GM12878 (cell line): ENCODE results near the gene LYSMD2. TPM values are rescaled to one million over a fixed set of nuclear protein-coding genes. Genes with fewer than 3 reads are reported as not detected.
A peak's percentile ranks its signal among the peaks of the same experiment; 100 is the strongest.

Experiments
- ATAC-seq: fragments of 200-7000 bp; cut with Tn5 transposase; 3 replicates; pipeline ENCODE4 v1.9.1; 2020; ENCODE audit warnings: mild to moderate bottlenecking, moderate library complexity
- BruUV-seq: library from RNA; stranded (reverse); fragments of 400-500 nt; replicated peaks from 2 replicates; lab custom pipeline; 2021; lab: Mats Ljungman, UMichigan
- CTCF ChIA-PET: fragments of 300-600 bp; sonication (Branson Sonifier 250); formaldehyde crosslinking; extraction: SDS; loops from one replicate; lab custom pipeline; 2021; ENCODE audit warnings: inconsistent platforms; lab: Yijun Ruan, JAX
- POLR2A ChIA-PET: fragments of 350-600 bp; formaldehyde crosslinking; extraction: SDS; loops from one replicate; lab custom pipeline; 2021; ENCODE audit warnings: inconsistent platforms; lab: Charles Lee
- RAD21 ChIA-PET: fragments of 300-600 bp; sonication (Branson Sonifier 250); formaldehyde crosslinking; loops from one replicate; lab custom pipeline; 2023; ENCODE audit warnings: antibody characterized with exemption; ENCODE audit not compliant: unreplicated experiment; lab: Charles Lee
- SMC1A ChIA-PET: fragments of 300-600 bp; sonication (Branson Sonifier 250); formaldehyde crosslinking; loops from one replicate; lab custom pipeline; 2023; ENCODE audit not compliant: unreplicated experiment, uncharacterized antibody; lab: Charles Lee
- DNase-seq: peaks from one replicate; pipeline ENCODE4 v3.0.0-alpha.2; 2011; ENCODE audit warnings: low read depth, low spot score
- FAIRE-seq: peaks from 3 replicates; lab custom pipeline; 2011; peaks lifted over from hg19 to GRCh38; lab: Jason Lieb, UNC
- H2AFZ ChIP-seq: 2 replicates; pipeline ENCODE4 v1.6.0; 2011; ENCODE audit warnings: low read depth, low read length, control low read depth; ENCODE audit not compliant: control insufficient read depth
- H3K27ac ChIP-seq: 2 replicates; pipeline ENCODE4 v1.5.1; 2011; ENCODE audit warnings: control low read depth; ENCODE audit not compliant: control insufficient read depth, insufficient read depth
- H3K27me3 ChIP-seq, 2 experiments: replicated peaks in 1 of 2; 2 replicates each; pipeline versions ENCODE4 v1.6.0 to v1.6.1; 2011; ENCODE audit warnings: low read length in 1 of 2; ENCODE audit not compliant: control insufficient read depth in 2 of 2, insufficient read depth in 2 of 2
- H3K36me3 ChIP-seq, 2 experiments: 2 replicates each; pipeline ENCODE4 v1.5.1; 2011; ENCODE audit warnings: low read length in 1 of 2; ENCODE audit not compliant: control insufficient read depth in 2 of 2, insufficient read depth in 2 of 2
- H3K4me1 ChIP-seq: 2 replicates; pipeline ENCODE4 v1.6.1; 2011; ENCODE audit warnings: mild to moderate bottlenecking, low read length, moderate library complexity, mixed read lengths; ENCODE audit not compliant: control insufficient read depth, insufficient read depth
- H3K4me2 ChIP-seq: 2 replicates; pipeline ENCODE4 v1.6.0; 2011; ENCODE audit warnings: control low read depth; ENCODE audit not compliant: control insufficient read depth, insufficient read depth
- H3K4me3 ChIP-seq: fragments of 200-600 bp; sonication (generic); 2 replicates; pipeline ENCODE4 v1.5.1; 2016
- H3K79me2 ChIP-seq: 2 replicates; pipeline ENCODE4 v1.6.0; 2011; ENCODE audit warnings: low read length; ENCODE audit not compliant: control insufficient read depth, insufficient read depth
- H3K9ac ChIP-seq: 2 replicates; pipeline ENCODE4 v1.8.0; 2011; ENCODE audit warnings: low read length, control low read depth, mixed read lengths; ENCODE audit not compliant: control insufficient read depth, insufficient read depth
- H3K9me3 ChIP-seq: replicated peaks from 3 replicates; pipeline ENCODE4 v1.5.1; 2011; ENCODE audit warnings: mild to moderate bottlenecking, low read length; ENCODE audit not compliant: control insufficient read depth, insufficient read depth
- H4K20me1 ChIP-seq: 2 replicates; pipeline ENCODE4 v1.6.0; 2011; ENCODE audit not compliant: control insufficient read depth, insufficient read depth
- ATF7 ChIP-seq: fragments of 450-650 bp; IDR thresholded peaks from 2 replicates; pipeline ENCODE4 v1.6.1; 2016; ENCODE audit warnings: low read depth, mild to moderate bottlenecking
- BRCA1 ChIP-seq: IDR thresholded peaks from 2 replicates; pipeline ENCODE4 v1.6.1; 2011; ENCODE audit warnings: low read depth, low read length, improper control_type of control experiment
- EP300 ChIP-seq, 2 experiments: fragments of 150-350 bp in 1 of 2; IDR thresholded peaks; 2 replicates each; pipeline ENCODE4 v1.6.1; 2011 to 2012; ENCODE audit warnings: low read depth in 2 of 2, low read length in 2 of 2, borderline replicate concordance in 1 of 2, improper control_type of control experiment in 1 of 2, inconsistent platforms in 1 of 2; ENCODE audit not compliant: control insufficient read depth in 1 of 2
- ETV6 ChIP-seq, 2 experiments: fragments of 450-650 bp in 1 of 2; IDR thresholded peaks in 1 of 2; conservative IDR thresholded peaks in 1 of 2; 2 replicates each; pipeline ENCODE4 v1.6.1; 2014; ENCODE audit warnings: antibody characterized with exemption in 1 of 2, borderline replicate concordance in 1 of 2, low read depth in 1 of 2, mild to moderate bottlenecking in 1 of 2, moderate library complexity in 1 of 2
- GATAD2B ChIP-seq: fragments of 450-650 bp; conservative IDR thresholded peaks from 2 replicates; pipeline ENCODE4 v1.6.1; 2017; ENCODE audit warnings: low read depth, mild to moderate bottlenecking, moderate library complexity
- HSF1 ChIP-seq: fragments of 150-350 bp; IDR thresholded peaks from 2 replicates; pipeline ENCODE4 v1.6.1; 2014; ENCODE audit warnings: mild to moderate bottlenecking, low read depth, low read length
- KDM1A ChIP-seq: fragments of 200-600 bp; sonication (generic); IDR thresholded peaks from 2 replicates; pipeline ENCODE4 v1.6.1; 2016; ENCODE audit warnings: borderline replicate concordance
- NR2C2 ChIP-seq: IDR thresholded peaks from 2 replicates; pipeline ENCODE4 v1.6.1; 2011; ENCODE audit warnings: borderline replicate concordance, low read depth; ENCODE audit not compliant: control insufficient read depth, insufficient read length
- PBX3 ChIP-seq: IDR thresholded peaks from 2 replicates; pipeline ENCODE4 v1.6.1; 2011; ENCODE audit warnings: mild to moderate bottlenecking, low read depth, low read length, moderate library complexity; ENCODE audit not compliant: insufficient replicate concordance
- RCOR1 ChIP-seq: conservative IDR thresholded peaks from 2 replicates; pipeline ENCODE4 v1.6.1; 2012; ENCODE audit warnings: low read depth, low read length, improper control_type of control experiment
- REST ChIP-seq: IDR thresholded peaks from 2 replicates; pipeline ENCODE4 v1.6.1; 2012; ENCODE audit warnings: mild to moderate bottlenecking, low read depth, low read length
- SREBF1 ChIP-seq: IDR thresholded peaks from 2 replicates; pipeline ENCODE4 v1.6.1; 2012; ENCODE audit warnings: mild to moderate bottlenecking, low read length
- TBL1XR1 ChIP-seq: IDR thresholded peaks from 2 replicates; pipeline ENCODE4 v1.6.1; 2012; ENCODE audit warnings: low read depth, low read length, improper control_type of control experiment
- ZBTB33 ChIP-seq: fragments of 450-650 bp; IDR thresholded peaks from 2 replicates; pipeline ENCODE4 v1.6.1; 2017; ENCODE audit warnings: mild to moderate bottlenecking
- ZNF274 ChIP-seq: IDR thresholded peaks from one replicate; pipeline ENCODE4 v1.8.0; 2011; ENCODE audit not compliant: insufficient read length, insufficient read depth
- ZNF622 ChIP-seq: fragments of 450-650 bp; IDR thresholded peaks from 2 replicates; pipeline ENCODE4 v1.6.1; 2017; ENCODE audit warnings: mild to moderate bottlenecking, inconsistent platforms
- WGBS: methylation state at CpG from one replicate; pipeline ENCODE4 v1.1.6; 2016; ENCODE audit warnings: low lambda C conversion rate; ENCODE audit not compliant: insufficient replicate concordance, insufficient coverage; ENCODE audit errors: missing lambda C conversion rate; 5-methylcytosine and 5-hydroxymethylcytosine counted together
- in situ Hi-C: fragments of 300-500 bp; cut with MboI; formaldehyde crosslinking; loops from 9 replicates; pipeline ENCODE4 v1.14.3; 2018; ENCODE audit warnings: mixed read lengths
- intact Hi-C: fragments of 100-400 bp; cut with micrococcal nuclease; formaldehyde crosslinking; loops from one replicate; pipeline ENCODE4 v1.14.2; 2022; ENCODE audit not compliant: unreplicated experiment
- polyA plus RNA-seq, 11 experiments: library from polyadenylated mRNA; depleted of rRNA in 4 of 11; unstranded in 6 of 11; stranded (reverse) in 5 of 11; fragments of >200 nt; fragmentation: Nextera tagmentation in 4 of 11; fragmentation: Illumina TruSeq in 1 of 11; extraction: Ambion mirVana in 4 of 11; extraction: Trizol in 1 of 11; gene quantifications; 1 replicate in 1 of 11; 2 replicates in 10 of 11; pipeline versions ENCODE4 v1.2.1 to v1.2.3, GENCODE V29; 2011 to 2016; ENCODE audit warnings: inconsistent platforms in 2 of 11, missing spikeins in 2 of 11, low read depth in 1 of 11
- total RNA-seq, 4 experiments: library from RNA; depleted of rRNA in 3 of 4; stranded (reverse); fragments of >200 nt in 3 of 4; fragmentation: Illumina TruSeq in 1 of 4; extraction: Trizol in 1 of 4; gene quantifications; 2 replicates each; pipeline versions ENCODE4 v1.2.1 to v1.2.3, GENCODE V29; 2013 to 2021

LYSMD2 gene
- total and polyA plus RNA-seq, 10 of the 15 experiments (the other 5 are each of a cell fraction or from before 2014, with no cell fraction given), result 30.5 to 61.3 (median 45.4) TPM

GRCh38 chr15:51750186-51750585 lies 12.7 kb upstream of the LYSMD2 start:
- no TSS peak for BruUV-seq
- Histone ChIP-seq H4K20me1 (no peaks in the 10 kb centered on the region), H3K4me3 (peak overlapping the region; percentile 89; the same call in 1 of the 2 replicates), H3K9me3 (no peaks in the 10 kb centered on the region), H3K36me3 (no peaks in the 10 kb centered on the region), H3K4me2 (peak overlapping the region; percentile 75; the same call in 1 of the 2 replicates), H3K27me3 (peaks cover 0 to 2% of the 10 kb centered on the region in 2 experiments; a peak in 1 of 4 replicates), H3K79me2 (no peaks in the 10 kb centered on the region), H3K4me1 (no peaks in the 10 kb centered on the region), H2AFZ (no peak overlapping the region), H3K27ac (no peak overlapping the region), H3K9ac (no peak overlapping the region)
- no peak for ATAC-seq
- no peak for FAIRE-seq
- ChIA-PET SMC1A (interaction anchor here (0.8 to 0.9 kb wide), 2 partner anchors 19 to 26 kb away, joined by 3 read pairs; no protein-coding TSS in a partner anchor), RAD21 (interaction anchor here (1.0 kb wide), 1 partner anchor 14 kb away, joined by 3 read pairs; no protein-coding TSS in a partner anchor), CTCF (no interaction called here), POLR2A (interaction anchor here (1.0 kb wide), 1 partner anchor 12 kb away, joined by 6 read pairs; the partner anchor contains the start of gene LYSMD2)
- no peak for DNase-seq
- intact Hi-C loops (no loop called here), in situ Hi-C loops (no loop called here)
- 0% methylated on average over 4 of the region's 4 CpGs for WGBS
- TF ChIP-seq HSF1, result no peak
- TF ChIP-seq KDM1A, result no peak
- no peak for TF ChIP-seq ZBTB33
- TF ChIP-seq RCOR1, result no peak
- TF ChIP-seq ATF7, result no peak
- TF ChIP-seq TBL1XR1, result no peak
- TF ChIP-seq ZNF622, result no peak
- TF ChIP-seq GATAD2B, result no peak
- no peak for TF ChIP-seq REST
- no peak for TF ChIP-seq ETV6 (conservative IDR thresholded peaks at IDR 0.05 in 1 of 2, IDR thresholded peaks at IDR 0.05 in 1 of 2; ENCODE audit: borderline replicate concordance in 1 of 2, low read depth in 1 of 2)
- TF ChIP-seq SREBF1, result no peak
- TF ChIP-seq NR2C2, result no peak
- TF ChIP-seq EP300 (IDR thresholded peaks at IDR 0.05; ENCODE audit: borderline replicate concordance in 1 of 2, control insufficient read depth in 1 of 2, low read depth in 2 of 2, low read length in 2 of 2), result no peak
- no peak for TF ChIP-seq PBX3
- TF ChIP-seq BRCA1, result no peak
- TF ChIP-seq ZNF274, result no peak
